Stimulated activated naive CD8-positive, alpha-beta T cell treated with anti-CD3 and anti-CD28 coated beads, Interleukin-15, amount 100 ng/mL, for 72 hours (primary cell): ENCODE results near the gene USP8.
"Not testable (repeated sequence)": the region's sequence is repeated elsewhere in the genome, so short reads cannot be mapped to it uniquely, and the experiment has no call there.

ENCODE experiments used
- ATAC-seq: fragments of 150-1000 bp; cut with Tn5 transposase; 2 replicates; pipeline ENCODE4 v1.10.0; 2021; ENCODE audit warnings: mild to moderate bottlenecking, moderate library complexity
- DNase-seq, 2 donors: peaks; one replicate each; pipeline ENCODE4 v3.0.0; 2021 to 2022
- H3K27ac Mint-ChIP-seq, 2 donors: one replicate each; pipeline ENCODE4 v1.8.0; 2022; ENCODE audit warnings: mild to moderate bottlenecking in 2 of 2, mixed read lengths in 2 of 2, moderate library complexity in 2 of 2
- H3K27me3 Mint-ChIP-seq: one replicate; pipeline ENCODE4 v1.8.0; 2022; ENCODE audit warnings: mixed read lengths
- H3K4me1 Mint-ChIP-seq: one replicate; pipeline ENCODE4 v1.8.0; 2022; ENCODE audit warnings: mild to moderate bottlenecking, mixed read lengths
- H3K4me3 Mint-ChIP-seq, 2 donors: one replicate each; pipeline ENCODE4 v1.8.0; 2022; ENCODE audit warnings: mild to moderate bottlenecking in 2 of 2, mixed read lengths in 2 of 2, moderate library complexity in 1 of 2
- H3K9me3 Mint-ChIP-seq, 2 donors: one replicate each; pipeline ENCODE4 v1.8.0; 2022; ENCODE audit warnings: mixed read lengths in 2 of 2

Gene USP8

GRCh38 chr15:50424066-50424890 lies at the start of gene USP8:
Gene USP8, plus strand, starts transcription at chr15:50424405. Its CDS starts 14,669 bp downstream, at chr15:50439074.
- Mint-ChIP-seq H3K27me3 (no peaks in the 10 kb centered on the region), H3K9me3 (no peaks in the 10 kb centered on the region), H3K27ac (peak within 1 kb of the TSS; percentile 92 to 99), H3K4me3 (peak within 1 kb of the TSS; percentile 89 to 99), H3K4me1 (peaks cover 34% of the 10 kb centered on the region)
- DNase-seq, result peak; percentile 94 to 98
- ATAC-seq, result peak; percentile 99

- ATAC-seq, result peak; percentile 99
- peak overlapping the region; percentile 3 to 80 for H3K27ac Mint-ChIP-seq
- H3K4me3 Mint-ChIP-seq, result peak overlapping the region; percentile 22 to 61
- DNase-seq, result no peak
- no peaks in the 10 kb centered on the region for H3K27me3 Mint-ChIP-seq
- no peaks in the 10 kb centered on the region for H3K9me3 Mint-ChIP-seq
- peaks cover 19% of the 10 kb centered on the region for H3K4me1 Mint-ChIP-seq
These were observed 46.1 kb upstream of the USP8 start for GRCh38 chr15:50377867-50378751.

- Mint-ChIP-seq H3K4me3 (peak overlapping the region in 1 of 2 donors; percentile 61), H3K4me1 (peaks cover 19% of the 10 kb centered on the region), H3K27me3 (no peaks in the 10 kb centered on the region), H3K9me3 (no peaks in the 10 kb centered on the region), H3K27ac (peak overlapping the region in 1 of 2 donors; percentile 80)
- ATAC-seq (no peak), DNase-seq (no peak)
These were observed 45.4 kb upstream of the USP8 start for GRCh38 chr15:50378776-50379175.

GRCh38 chr15:50379413-50379812 lies 44.8 kb upstream of the USP8 start:
- H3K27ac Mint-ChIP-seq, DNase-seq, H3K9me3 Mint-ChIP-seq, ATAC-seq, H3K4me3 Mint-ChIP-seq, H3K27me3 Mint-ChIP-seq: not testable (repeated sequence)
- peaks cover 19% of the 10 kb centered on the region for H3K4me1 Mint-ChIP-seq

GRCh38 chr15:50380089-50380488 lies 44.1 kb upstream of the USP8 start:
- no peak for DNase-seq
- H3K4me1 Mint-ChIP-seq, result peaks cover 19% of the 10 kb centered on the region
- no peak for ATAC-seq
- H3K4me3 Mint-ChIP-seq, result no peak overlapping the region
- no peaks in the 10 kb centered on the region for H3K9me3 Mint-ChIP-seq
- no peaks in the 10 kb centered on the region for H3K27me3 Mint-ChIP-seq
- H3K27ac Mint-ChIP-seq, result no peak overlapping the region

- Mint-ChIP-seq H3K4me1 (peaks cover 21% of the 10 kb centered on the region), H3K9me3 (no peaks in the 10 kb centered on the region), H3K4me3 (no peak overlapping the region), H3K27ac (no peak overlapping the region), H3K27me3 (no peaks in the 10 kb centered on the region)
- ATAC-seq, result no peak
- no peak for DNase-seq
These were observed 42.8 kb upstream of the USP8 start for GRCh38 chr15:50381438-50381837.

GRCh38 chr15:50382408-50382807 lies 41.8 kb upstream of the USP8 start:
- peaks cover 21% of the 10 kb centered on the region for H3K4me1 Mint-ChIP-seq
- not testable (repeated sequence) for ATAC-seq, H3K9me3 Mint-ChIP-seq, DNase-seq, H3K4me3 Mint-ChIP-seq, H3K27me3 Mint-ChIP-seq
- H3K27ac Mint-ChIP-seq, result peak overlapping the region in 1 of 2 donors; percentile 1

GRCh38 chr15:50390554-50391264 lies 33.5 kb upstream of the USP8 start:
- Mint-ChIP-seq H3K27ac (no peak overlapping the region), H3K27me3 (no peaks in the 10 kb centered on the region), H3K4me3 (no peak overlapping the region), H3K4me1 (peaks cover 12% of the 10 kb centered on the region), H3K9me3 (no peaks in the 10 kb centered on the region)
- ATAC-seq (no peak), DNase-seq (no peak)

GRCh38 chr15:50391561-50391960 lies 32.6 kb upstream of the USP8 start:
- not testable (repeated sequence) for ATAC-seq, H3K27ac Mint-ChIP-seq, H3K9me3 Mint-ChIP-seq, H3K4me3 Mint-ChIP-seq, H3K4me1 Mint-ChIP-seq, DNase-seq, H3K27me3 Mint-ChIP-seq

- H3K4me3 Mint-ChIP-seq, result no peak overlapping the region
- no peaks in the 10 kb centered on the region for H3K9me3 Mint-ChIP-seq
- H3K27ac Mint-ChIP-seq, result no peak overlapping the region
- H3K27me3 Mint-ChIP-seq, result no peaks in the 10 kb centered on the region
- H3K4me1 Mint-ChIP-seq, result no peaks in the 10 kb centered on the region
- no peak for DNase-seq
- no peak for ATAC-seq
These were observed 12.3 kb upstream of the USP8 start for GRCh38 chr15:50411870-50412269.

GRCh38 chr15:50414624-50415023 lies 9.6 kb upstream of the USP8 start:
- no peak overlapping the region for H3K27ac Mint-ChIP-seq
- no peak for DNase-seq

GRCh38 chr15:50415752-50416404 lies 8.3 kb upstream of the USP8 start:
- DNase-seq, result no peak
- ATAC-seq, result no peak
- no peak overlapping the region for H3K27ac Mint-ChIP-seq
- no peaks in the 10 kb centered on the region for H3K4me1 Mint-ChIP-seq
- no peaks in the 10 kb centered on the region for H3K9me3 Mint-ChIP-seq
- H3K4me3 Mint-ChIP-seq, result no peak overlapping the region
- no peaks in the 10 kb centered on the region for H3K27me3 Mint-ChIP-seq

More at GRCh38 chr15:50414624-50415023, 9.6 kb upstream of the USP8 start:
- ATAC-seq, result no peak
- Mint-ChIP-seq H3K9me3 (no peaks in the 10 kb centered on the region), H3K4me3 (no peak overlapping the region), H3K4me1 (no peaks in the 10 kb centered on the region), H3K27me3 (no peaks in the 10 kb centered on the region)

- Mint-ChIP-seq H3K4me1 (no peaks in the 10 kb centered on the region), H3K9me3 (no peaks in the 10 kb centered on the region), H3K4me3 (no peak overlapping the region), H3K27me3 (no peaks in the 10 kb centered on the region), H3K27ac (no peak overlapping the region)
- DNase-seq (no peak), ATAC-seq (no peak)
These were observed 7.3 kb upstream of the USP8 start for GRCh38 chr15:50416890-50417289.

GRCh38 chr15:50418041-50418583 lies 6.1 kb upstream of the USP8 start:
- Mint-ChIP-seq H3K4me1 (no peaks in the 10 kb centered on the region), H3K4me3 (no peak overlapping the region), H3K27me3 (no peaks in the 10 kb centered on the region), H3K27ac (peak overlapping the region in 1 of 2 donors; percentile 7), H3K9me3 (no peaks in the 10 kb centered on the region)
- ATAC-seq (no peak), DNase-seq (no peak)

- ATAC-seq (no peak), DNase-seq (no peak)
- peaks cover 40% of the 10 kb centered on the region for H3K4me1 Mint-ChIP-seq
- H3K4me3 Mint-ChIP-seq, result peak overlapping the region; percentile 89 to 99
- H3K27ac Mint-ChIP-seq, result peak overlapping the region; percentile 92 to 99
- no peaks in the 10 kb centered on the region for H3K9me3 Mint-ChIP-seq
- no peaks in the 10 kb centered on the region for H3K27me3 Mint-ChIP-seq
These were observed 1.0 kb downstream of the USP8 start for GRCh38 chr15:50425219-50425618.
